Osteoblast (primary cell): Measurements from ENCODE around the gene SLX4. TPM values are rescaled to one million over a fixed set of nuclear protein-coding genes. Genes with fewer than 3 reads are reported as not detected.

Experiments used
- DNase-seq: peaks from one replicate; pipeline ENCODE4 v3.0.0; 2011; ENCODE audit warnings: low spot score, mixed read lengths; ENCODE audit not compliant: insufficient read length; ENCODE audit errors: missing footprints
- H2AFZ ChIP-seq: 2 replicates; pipeline ENCODE4 v1.6.0; 2011; ENCODE audit warnings: mild to moderate bottlenecking, low read length
- H3K27ac ChIP-seq: 2 replicates; pipeline ENCODE4 v1.5.1; 2011; ENCODE audit warnings: mild to moderate bottlenecking, low read depth, low read length, moderate library complexity
- H3K27me3 ChIP-seq: 2 replicates; pipeline ENCODE4 v1.6.0; 2012; ENCODE audit warnings: mild to moderate bottlenecking, control low read depth, inconsistent platforms, low read length, moderate library complexity; ENCODE audit not compliant: insufficient read depth
- H3K36me3 ChIP-seq: 2 replicates; pipeline ENCODE4 v1.5.1; 2011; ENCODE audit warnings: mild to moderate bottlenecking, low read length, control low read depth, moderate library complexity; ENCODE audit not compliant: insufficient read depth
- H3K4me1 ChIP-seq: 2 replicates; pipeline ENCODE4 v1.5.1; 2011; ENCODE audit warnings: mild to moderate bottlenecking, low read length, control low read depth, moderate library complexity; ENCODE audit not compliant: insufficient read depth
- H3K4me2 ChIP-seq: 2 replicates; pipeline ENCODE4 v1.6.0; 2011; ENCODE audit warnings: mild to moderate bottlenecking, low read length; ENCODE audit not compliant: insufficient read depth
- H3K4me3 ChIP-seq: fragments of 200-600 bp; sonication (generic); 3 replicates; pipeline ENCODE4 v1.5.1; 2012; ENCODE audit warnings: mild to moderate bottlenecking, low read length, inconsistent platforms; ENCODE audit not compliant: insufficient read depth
- H3K79me2 ChIP-seq: 2 replicates; pipeline ENCODE4 v1.6.0; 2012; ENCODE audit warnings: mild to moderate bottlenecking, low read length, control low read depth, inconsistent platforms; ENCODE audit not compliant: insufficient read depth
- H3K9me3 ChIP-seq: 2 replicates; pipeline ENCODE4 v1.5.1; 2011; ENCODE audit warnings: low read depth, low read length, control low read depth
- H4K20me1 ChIP-seq: 2 replicates; pipeline ENCODE4 v1.6.0; 2012; ENCODE audit warnings: mild to moderate bottlenecking, low read length, control low read depth; ENCODE audit not compliant: insufficient read depth
- total RNA-seq: library from RNA; depleted of rRNA; stranded (reverse); fragments of >200 nt; gene quantifications from 2 replicates; pipeline ENCODE4 v1.2.3, GENCODE V29; 2012
- TF ChIP-seq, protein P1 (sequence below): IDR thresholded peaks from 2 replicates; pipeline ENCODE4 v1.5.1; 2011; ENCODE audit warnings: mild to moderate bottlenecking, low read depth, low read length, moderate library complexity; ENCODE audit errors: extremely low read depth

SLX4 gene
- total RNA-seq, 1 donor, result 4.0 TPM

DNA sequence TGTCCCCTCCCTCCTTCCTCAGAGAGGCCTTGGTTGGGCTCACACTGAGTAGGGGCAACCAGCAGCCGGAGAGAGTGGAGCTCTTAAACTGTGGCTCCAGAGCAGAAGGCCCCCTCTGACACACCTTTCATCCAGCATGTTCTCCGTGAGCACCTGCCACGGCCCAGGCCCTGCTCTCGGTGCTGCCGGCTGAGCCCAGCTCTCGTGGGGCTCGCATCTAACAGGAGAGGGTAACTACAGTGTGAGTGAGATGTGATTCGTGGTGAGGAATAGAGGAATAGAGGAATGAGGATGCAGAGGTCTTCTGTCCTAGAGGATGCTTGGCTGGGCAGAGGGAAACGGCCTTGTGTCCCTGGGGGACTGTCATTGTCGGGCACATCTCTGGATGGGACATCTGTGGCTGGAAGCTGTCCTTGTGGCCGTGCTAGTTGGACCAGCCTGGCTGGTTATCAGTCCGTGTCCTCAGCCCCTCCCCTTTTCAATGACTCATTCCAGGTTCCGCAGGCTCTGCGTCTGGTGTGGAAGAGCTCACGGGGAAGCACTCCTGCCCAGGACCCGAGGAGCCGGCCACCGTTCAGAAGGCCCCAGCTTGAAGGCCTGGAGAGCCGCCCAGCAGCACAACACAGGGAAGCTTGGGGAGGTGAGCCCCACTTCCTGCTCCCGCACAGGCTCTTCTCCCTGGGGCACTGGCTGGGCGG is 31.1 kb upstream of the SLX4 start:
- H4K20me1 ChIP-seq, result peaks cover 9% of the 10 kb centered on the region
- H3K36me3 ChIP-seq, result no peaks in the 10 kb centered on the region
- no peak overlapping the region for H3K27ac ChIP-seq
- H3K27me3 ChIP-seq, result no peaks in the 10 kb centered on the region
- H2AFZ ChIP-seq, result no peak overlapping the region
- peaks cover 9% of the 10 kb centered on the region for H3K79me2 ChIP-seq
- H3K9me3 ChIP-seq, result no peaks in the 10 kb centered on the region
- no peak overlapping the region for H3K4me2 ChIP-seq
- H3K4me1 ChIP-seq, result no peaks in the 10 kb centered on the region
- peak; percentile 86 for DNase-seq
- TF ChIP-seq, protein P1, sequence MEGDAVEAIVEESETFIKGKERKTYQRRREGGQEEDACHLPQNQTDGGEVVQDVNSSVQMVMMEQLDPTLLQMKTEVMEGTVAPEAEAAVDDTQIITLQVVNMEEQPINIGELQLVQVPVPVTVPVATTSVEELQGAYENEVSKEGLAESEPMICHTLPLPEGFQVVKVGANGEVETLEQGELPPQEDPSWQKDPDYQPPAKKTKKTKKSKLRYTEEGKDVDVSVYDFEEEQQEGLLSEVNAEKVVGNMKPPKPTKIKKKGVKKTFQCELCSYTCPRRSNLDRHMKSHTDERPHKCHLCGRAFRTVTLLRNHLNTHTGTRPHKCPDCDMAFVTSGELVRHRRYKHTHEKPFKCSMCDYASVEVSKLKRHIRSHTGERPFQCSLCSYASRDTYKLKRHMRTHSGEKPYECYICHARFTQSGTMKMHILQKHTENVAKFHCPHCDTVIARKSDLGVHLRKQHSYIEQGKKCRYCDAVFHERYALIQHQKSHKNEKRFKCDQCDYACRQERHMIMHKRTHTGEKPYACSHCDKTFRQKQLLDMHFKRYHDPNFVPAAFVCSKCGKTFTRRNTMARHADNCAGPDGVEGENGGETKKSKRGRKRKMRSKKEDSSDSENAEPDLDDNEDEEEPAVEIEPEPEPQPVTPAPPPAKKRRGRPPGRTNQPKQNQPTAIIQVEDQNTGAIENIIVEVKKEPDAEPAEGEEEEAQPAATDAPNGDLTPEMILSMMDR, result no peak
- H3K4me3 ChIP-seq, result no peak overlapping the region

DNA sequence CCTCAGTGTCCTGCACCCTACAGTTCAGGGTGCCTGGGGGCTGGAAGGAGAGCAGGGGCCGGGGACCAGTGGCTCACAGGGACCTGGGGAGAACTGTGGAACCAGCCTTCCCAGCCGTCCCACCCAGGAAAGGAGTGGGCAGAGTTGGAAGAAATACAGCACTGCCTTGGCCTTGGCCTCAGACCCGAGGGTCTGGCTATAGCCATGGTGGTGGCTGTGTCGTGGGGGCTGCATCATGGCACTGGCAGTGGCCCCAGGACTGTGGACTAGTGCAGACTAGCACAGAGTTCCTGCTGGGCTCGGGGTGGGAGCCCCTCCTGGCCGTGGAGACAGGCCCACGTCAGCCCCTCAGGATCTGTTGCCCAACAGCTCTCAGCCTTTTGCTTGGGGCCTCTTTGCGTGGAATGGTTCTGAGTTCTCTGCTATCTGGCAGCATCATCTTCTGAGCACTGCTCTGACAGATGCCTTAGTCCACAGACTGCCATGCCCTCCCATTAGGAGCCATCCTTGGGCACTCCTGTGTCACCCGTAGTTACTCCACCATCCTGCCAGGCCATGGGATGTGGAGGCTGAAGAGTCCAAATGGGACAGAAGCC is 30.5 kb upstream of the SLX4 start:
- H3K4me3 ChIP-seq, result no peak overlapping the region
- no peaks in the 10 kb centered on the region for H3K9me3 ChIP-seq
- no peaks in the 10 kb centered on the region for H3K27me3 ChIP-seq
- TF ChIP-seq, protein P1, result no peak
- no peak overlapping the region for H3K4me2 ChIP-seq
- no peak for DNase-seq
- H2AFZ ChIP-seq, result no peak overlapping the region
- H3K4me1 ChIP-seq, result no peaks in the 10 kb centered on the region
- H4K20me1 ChIP-seq, result peaks cover 9% of the 10 kb centered on the region
- no peaks in the 10 kb centered on the region for H3K36me3 ChIP-seq
- peaks cover 13% of the 10 kb centered on the region for H3K79me2 ChIP-seq
- no peak overlapping the region for H3K27ac ChIP-seq

DNA sequence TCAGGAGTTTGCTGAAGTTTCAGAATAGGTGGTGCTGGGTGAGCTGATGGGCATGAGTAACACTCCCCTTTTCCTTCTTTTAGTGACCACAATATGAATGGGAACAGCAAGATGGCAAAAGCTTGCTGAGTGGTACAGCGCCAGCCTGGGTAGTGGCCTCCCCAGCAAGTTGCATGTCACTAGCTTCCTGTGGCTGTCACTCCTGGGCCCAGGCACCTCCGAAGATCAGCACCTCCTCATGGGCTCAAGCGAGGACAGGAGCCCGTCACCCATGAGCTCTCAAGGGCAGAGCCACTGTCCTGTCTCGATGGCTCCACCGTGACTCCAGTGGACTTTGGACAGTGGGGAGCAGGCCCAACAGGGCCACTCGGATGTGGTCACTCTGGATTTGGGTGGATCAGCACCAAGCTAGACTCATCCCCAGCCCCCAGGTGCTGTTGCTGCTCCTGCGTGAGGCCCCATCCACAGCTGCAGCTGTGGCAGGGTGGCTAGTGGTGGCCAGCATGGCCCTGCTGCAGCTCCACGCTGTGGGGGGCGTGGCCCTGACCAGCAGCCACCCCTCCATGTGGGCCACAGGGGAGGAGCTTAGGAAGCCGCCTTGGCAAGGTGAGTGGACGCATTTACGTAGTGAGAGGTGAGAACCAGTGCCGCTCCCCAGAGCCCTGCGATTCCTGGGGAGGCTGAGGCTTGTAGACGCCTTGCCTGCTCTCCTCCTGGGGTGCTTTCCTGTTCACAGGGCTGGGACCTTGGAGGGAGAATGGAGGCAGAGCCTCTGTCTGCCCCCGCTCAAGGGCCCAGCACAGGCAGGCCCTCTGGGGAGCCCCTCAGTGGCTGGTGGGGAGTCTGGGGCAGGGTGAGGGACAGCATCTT is 29.5 kb upstream of the SLX4 start:
- peaks cover 13% of the 10 kb centered on the region for H3K79me2 ChIP-seq

More for the DNA sequence above, 29.5 kb upstream of the SLX4 start:
- no peaks in the 10 kb centered on the region for H3K9me3 ChIP-seq
- no peaks in the 10 kb centered on the region for H3K27me3 ChIP-seq
- TF ChIP-seq, protein P1, result no peak
- DNase-seq, result no peak
- H3K27ac ChIP-seq, result no peak overlapping the region
- no peaks in the 10 kb centered on the region for H3K36me3 ChIP-seq
- no peak overlapping the region for H2AFZ ChIP-seq
- no peaks in the 10 kb centered on the region for H3K4me1 ChIP-seq
- no peak overlapping the region for H3K4me3 ChIP-seq
- peaks cover 9% of the 10 kb centered on the region for H4K20me1 ChIP-seq
- H3K4me2 ChIP-seq, result no peak overlapping the region
